HepG2 (cell line): ENCODE data around the gene C1orf21. TPM values are rescaled to one million over a fixed set of nuclear protein-coding genes. Genes with fewer than 3 reads are reported as not detected.

Experiments
- ATAC-seq: fragments of 200-7000 bp; cut with Tn5 transposase; 3 replicates; pipeline ENCODE4 v1.9.1; 2020; ENCODE audit warnings: mild to moderate bottlenecking, moderate library complexity
- BruUV-seq: library from RNA; stranded (reverse); fragments of 400-500 nt; replicated peaks from 2 replicates; lab custom pipeline; 2021; lab: Mats Ljungman, UMichigan
- CTCF ChIA-PET: fragments of 300-600 bp; formaldehyde crosslinking; extraction: SDS; loops from one replicate; lab custom pipeline; 2021; ENCODE audit warnings: low total read pairs, inconsistent platforms, low intra/inter-chr PET ratio; lab: Yijun Ruan, JAX
- POLR2A ChIA-PET: fragments of 350-600 bp; sonication (Branson Sonifier 250); formaldehyde crosslinking; loops from one replicate; lab custom pipeline; 2020; ENCODE audit warnings: antibody characterized with exemption, inconsistent platforms; lab: Yijun Ruan, JAX
- DNase-seq: peaks from one replicate; pipeline ENCODE4 v3.0.0-alpha.2; 2015; ENCODE audit warnings: low spot score
- FAIRE-seq: peaks from 3 replicates; lab custom pipeline; 2011; peaks lifted over from hg19 to GRCh38; lab: Jason Lieb, UNC
- H2AFZ ChIP-seq: one replicate; pipeline ENCODE4 v1.6.1; 2011; ENCODE audit warnings: low read length, inconsistent platforms
- H3K27ac ChIP-seq: fragments of 300-600 bp; 3 replicates; pipeline ENCODE4 v1.8.0; 2011; ENCODE audit warnings: mixed run types, mild to moderate bottlenecking, mixed read lengths, low read length, inconsistent platforms; ENCODE audit not compliant: insufficient read depth; ENCODE audit errors: extremely low read length
- H3K27me3 ChIP-seq, 2 experiments: fragments of 200-600 bp in 1 of 2; 2 replicates in 1 of 2; 3 replicates in 1 of 2; pipeline versions ENCODE4 v1.6.0 to v1.8.0; 2011; ENCODE audit warnings: low read length in 2 of 2, mild to moderate bottlenecking in 2 of 2, moderate library complexity in 2 of 2, inconsistent platforms in 1 of 2; ENCODE audit not compliant: insufficient read depth in 2 of 2, control insufficient read depth in 1 of 2
- H3K36me3 ChIP-seq, 2 experiments: fragments of 200-600 bp in 1 of 2; replicated peaks in 1 of 2; 2 replicates in 1 of 2; 3 replicates in 1 of 2; pipeline versions ENCODE4 v1.5.1 to v1.8.0; 2011; ENCODE audit warnings: low read length in 2 of 2, inconsistent platforms in 1 of 2; ENCODE audit not compliant: insufficient read depth in 2 of 2, control insufficient read depth in 1 of 2
- H3K4me1 ChIP-seq: 2 replicates; pipeline ENCODE4 v1.5.1; 2012; ENCODE audit warnings: low read length, inconsistent platforms; ENCODE audit not compliant: insufficient read depth
- H3K4me2 ChIP-seq: 2 replicates; pipeline ENCODE4 v1.6.0; 2011; ENCODE audit warnings: low read depth, low read length, inconsistent platforms
- H3K4me3 ChIP-seq, 3 experiments: fragments of 200-600 bp in 1 of 3; sonication (generic), shearing (Covaris generic) in 1 of 3; replicated peaks in 1 of 3; 2 replicates each; pipeline ENCODE4 v1.5.1; 2011 to 2016; ENCODE audit warnings: low read length in 3 of 3, inconsistent platforms in 2 of 3, low read depth in 2 of 3, mild to moderate bottlenecking in 2 of 3, control low read depth in 1 of 3, mixed read lengths in 1 of 3; ENCODE audit not compliant: insufficient read depth in 1 of 3
- H3K79me2 ChIP-seq: one replicate; pipeline ENCODE4 v1.6.1; 2011; ENCODE audit warnings: low read length, inconsistent platforms; ENCODE audit not compliant: insufficient read depth
- H3K9ac ChIP-seq: 2 replicates; pipeline ENCODE4 v1.6.0; 2011; ENCODE audit warnings: mild to moderate bottlenecking, low read depth, low read length, inconsistent platforms; ENCODE audit not compliant: insufficient read depth
- H3K9me3 ChIP-seq: 2 replicates; pipeline ENCODE4 v1.5.1; 2012; ENCODE audit warnings: mild to moderate bottlenecking, low read length
- H4K20me1 ChIP-seq: 2 replicates; pipeline ENCODE4 v1.6.0; 2011; ENCODE audit warnings: inconsistent platforms, mild to moderate bottlenecking, low read length, moderate library complexity; ENCODE audit not compliant: insufficient read depth
- ARNT ChIP-seq: fragments of 450-650 bp; IDR thresholded peaks from 2 replicates; pipeline ENCODE4 v1.6.1; 2017
- CBFB ChIP-seq: sonication (generic); formaldehyde crosslinking; IDR thresholded peaks from 2 replicates; pipeline ENCODE4 v1.4.0; 2020; ENCODE audit warnings: missing genetic modification reagents
- ELF1 ChIP-seq: sonication (generic); formaldehyde crosslinking; IDR thresholded peaks from 2 replicates; pipeline ENCODE4 v1.4.0; 2020; ENCODE audit warnings: missing genetic modification reagents
- MTA1 ChIP-seq: sonication (generic); formaldehyde crosslinking; IDR thresholded peaks from 2 replicates; pipeline ENCODE4 v1.4.0; 2020; ENCODE audit warnings: missing genetic modification reagents, mild to moderate bottlenecking, borderline replicate concordance
- PPARG ChIP-seq: conservative IDR thresholded peaks from 2 replicates; pipeline ENCODE4 v1.6.1; 2016; ENCODE audit warnings: missing biosample characterization, missing genetic modification reagents
- SIN3B ChIP-seq: fragments of 150-350 bp; IDR thresholded peaks from 2 replicates; pipeline ENCODE4 v1.6.1; 2014; ENCODE audit warnings: low read length
- SKI ChIP-seq: fragments of 450-650 bp; IDR thresholded peaks from one replicate; pipeline ENCODE4 v1.6.1; 2018; ENCODE audit warnings: mild to moderate bottlenecking; ENCODE audit not compliant: partially characterized antibody
- SRSF9 ChIP-seq: fragments of 200-400 bp; formaldehyde crosslinking; IDR thresholded peaks from 2 replicates; pipeline ENCODE4 v1.6.1; 2018; ENCODE audit warnings: borderline replicate concordance, mild to moderate bottlenecking, low read depth, low read length; ENCODE audit not compliant: insufficient read depth, poor library complexity, severe bottlenecking
- TAF15 ChIP-seq: fragments of 200-400 bp; formaldehyde crosslinking; IDR thresholded peaks from one replicate; pipeline ENCODE4 v1.6.1; 2018; ENCODE audit warnings: mild to moderate bottlenecking, low read depth, low read length; ENCODE audit not compliant: poor library complexity, severe bottlenecking
- TCF7 ChIP-seq: sonication (generic); IDR thresholded peaks from 2 replicates; pipeline ENCODE4 v1.6.1; 2016; ENCODE audit warnings: antibody characterized with exemption, low read depth
- XRCC5 ChIP-seq: fragments of 200-400 bp; formaldehyde crosslinking; optimal IDR thresholded peaks from 2 replicates; pipeline ENCODE3; 2017; ENCODE audit warnings: mild to moderate bottlenecking, low read length
- YEATS4 ChIP-seq: sonication (generic); formaldehyde crosslinking; IDR thresholded peaks from 2 replicates; pipeline ENCODE4 v1.4.0; 2020; ENCODE audit warnings: missing genetic modification reagents, borderline replicate concordance
- ZNF143 ChIP-seq: sonication (generic); formaldehyde crosslinking; IDR thresholded peaks from 2 replicates; pipeline ENCODE4 v1.4.0; 2020; ENCODE audit warnings: missing genetic modification reagents
- ZNF326 ChIP-seq: sonication (generic); formaldehyde crosslinking; IDR thresholded peaks from 2 replicates; pipeline ENCODE4 v1.4.0; 2020; ENCODE audit warnings: missing genetic modification reagents, borderline replicate concordance
- ZNF501 ChIP-seq: sonication (generic); formaldehyde crosslinking; IDR thresholded peaks from 2 replicates; pipeline ENCODE4 v1.5.1; 2020; ENCODE audit warnings: mild to moderate bottlenecking, moderate library complexity, missing genetic modification reagents
- ZNF564 ChIP-seq: sonication (generic); formaldehyde crosslinking; IDR thresholded peaks from 2 replicates; pipeline ENCODE4 v1.8.1; 2023; ENCODE audit warnings: mild to moderate bottlenecking, missing genetic modification reagents
- ZNF703 ChIP-seq: sonication (generic); formaldehyde crosslinking; IDR thresholded peaks from 2 replicates; pipeline ENCODE4 v1.5.1; 2020; ENCODE audit warnings: missing genetic modification reagents, mild to moderate bottlenecking, moderate library complexity, borderline replicate concordance
- WGBS: methylation state at CpG from one replicate; pipeline ENCODE4 v1.1.6; 2017; ENCODE audit warnings: low lambda C conversion rate; 5-methylcytosine and 5-hydroxymethylcytosine counted together
- in situ Hi-C: cut with HindIII; loops from 2 replicates; pipeline ENCODE4 v1.10.0; 2017; ENCODE audit warnings: low pct_unique_long_range_greater_than_20kb; ENCODE audit not compliant: extremely low pct_ligation_motif_present
- intact Hi-C: fragments of 100-400 bp; cut with micrococcal nuclease; formaldehyde crosslinking; loops from one replicate; pipeline ENCODE4 v1.10.0; 2022; ENCODE audit not compliant: unreplicated experiment
- polyA plus RNA-seq, 8 experiments: library from polyadenylated mRNA; depleted of rRNA in 3 of 8; stranded (reverse) in 7 of 8; unstranded in 1 of 8; fragments of >200 nt; fragmentation: Illumina TruSeq in 4 of 8; extraction: Trizol in 4 of 8; gene quantifications; 2 replicates each; pipeline versions ENCODE4 v1.2.1 to v1.2.3, GENCODE V29; 2011 to 2016; ENCODE audit warnings: low read depth in 4 of 8, missing spikeins in 1 of 8, mixed read lengths in 1 of 8; ENCODE audit not compliant: insufficient read depth in 1 of 8
- total RNA-seq, 5 experiments: library from RNA; depleted of rRNA; stranded (reverse); fragments of >200 nt; fragmentation: Illumina TruSeq; extraction: Trizol; gene quantifications; 2 replicates each; pipeline ENCODE4 v1.2.3, GENCODE V29; 2016; ENCODE audit warnings: low read depth in 1 of 5
- TF ChIP-seq, protein P1 (sequence below): sonication (generic); formaldehyde crosslinking; IDR thresholded peaks from 2 replicates; pipeline ENCODE4 v1.5.1; 2020; ENCODE audit warnings: missing genetic modification reagents, mild to moderate bottlenecking, borderline replicate concordance
- TF ChIP-seq, protein P2 (sequence below): sonication (generic); formaldehyde crosslinking; IDR thresholded peaks from 2 replicates; pipeline ENCODE4 v1.5.0; 2020; ENCODE audit warnings: missing genetic modification reagents
- TF ChIP-seq, protein P3 (sequence below): sonication (generic); formaldehyde crosslinking; IDR thresholded peaks from 2 replicates; pipeline ENCODE4 v1.4.0; 2020; ENCODE audit warnings: mild to moderate bottlenecking, missing genetic modification reagents

C1orf21 gene
- total and polyA plus RNA-seq, 2 of the 13 experiments (the other 11 are each of a cell fraction or from before 2014, with no cell fraction given), result not detected

DNA sequence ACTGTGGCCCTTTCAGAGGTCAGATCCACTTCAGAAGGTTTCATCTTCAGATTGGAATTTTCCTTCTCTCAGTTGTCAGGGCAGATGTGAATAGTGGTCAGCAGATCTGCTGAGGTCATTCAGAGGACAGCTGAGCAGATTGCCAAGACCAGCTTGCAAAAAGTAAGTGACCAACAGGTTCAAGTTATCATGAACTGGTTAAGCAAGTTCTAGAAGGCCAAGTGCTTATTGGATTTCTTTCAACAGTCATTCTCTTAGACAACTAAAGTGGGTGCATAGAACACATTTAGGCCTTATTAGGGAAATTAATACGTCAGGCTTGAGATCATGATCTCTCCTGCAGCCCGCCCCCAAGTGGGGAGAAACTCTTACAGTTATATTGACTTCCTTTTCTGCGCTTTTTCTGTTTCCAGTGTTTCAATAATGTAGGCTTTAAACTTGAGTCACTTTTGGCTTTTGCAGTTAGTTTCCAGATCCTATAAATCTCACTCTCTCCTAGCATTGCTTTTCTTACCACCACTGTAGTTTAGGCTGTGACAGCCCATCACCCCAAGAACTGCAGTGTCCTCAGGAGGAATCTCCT, 96.4 kb downstream of the C1orf21 start:
- DNase-seq, result no peak
- no TSS peak for BruUV-seq
- ATAC-seq, result no peak
- intact Hi-C loops, result no loop called here
- in situ Hi-C loops, result no loop called here
- ChIA-PET POLR2A (no interaction called here), CTCF (no interaction called here)
- Histone ChIP-seq H3K4me1 (0 out of 2 replicates have a peak, but pooled peaks cover 8% of the 10 kb centered on the region), H3K4me3 (no peak overlapping the region), H3K27ac (no peak overlapping the region), H3K36me3 (no peaks in the 10 kb centered on the region), H3K27me3 (no peaks in the 10 kb centered on the region), H3K4me2 (no peak overlapping the region), H4K20me1 (no peaks in the 10 kb centered on the region), H3K79me2 (no peaks in the 10 kb centered on the region), H3K9ac (no peak overlapping the region), H3K9me3 (no peaks in the 10 kb centered on the region), H2AFZ (no peak overlapping the region)
- no peak for FAIRE-seq
- whole genome bisulfite sequencing, result 27% methylated on average over 3 of the region's 3 CpGs
- TF ChIP-seq YEATS4 (CRISPR knock-in tag) (no peak), ZNF564 (CRISPR knock-in tag) (no peak), ARNT (no peak), TAF15 (no peak), SKI (no peak), ZNF501 (no peak), ZNF703 (CRISPR knock-in tag) (no peak), ZNF143 (CRISPR knock-in tag) (no peak), ZNF326 (CRISPR knock-in tag) (no peak), TCF7 (no peak), PPARG (no peak), CBFB (CRISPR knock-in tag) (no peak), SRSF9 (no peak), XRCC5 (no peak), SIN3B (no peak), MTA1 (no peak), ELF1 (no peak)
- TF ChIP-seq, protein P1, sequence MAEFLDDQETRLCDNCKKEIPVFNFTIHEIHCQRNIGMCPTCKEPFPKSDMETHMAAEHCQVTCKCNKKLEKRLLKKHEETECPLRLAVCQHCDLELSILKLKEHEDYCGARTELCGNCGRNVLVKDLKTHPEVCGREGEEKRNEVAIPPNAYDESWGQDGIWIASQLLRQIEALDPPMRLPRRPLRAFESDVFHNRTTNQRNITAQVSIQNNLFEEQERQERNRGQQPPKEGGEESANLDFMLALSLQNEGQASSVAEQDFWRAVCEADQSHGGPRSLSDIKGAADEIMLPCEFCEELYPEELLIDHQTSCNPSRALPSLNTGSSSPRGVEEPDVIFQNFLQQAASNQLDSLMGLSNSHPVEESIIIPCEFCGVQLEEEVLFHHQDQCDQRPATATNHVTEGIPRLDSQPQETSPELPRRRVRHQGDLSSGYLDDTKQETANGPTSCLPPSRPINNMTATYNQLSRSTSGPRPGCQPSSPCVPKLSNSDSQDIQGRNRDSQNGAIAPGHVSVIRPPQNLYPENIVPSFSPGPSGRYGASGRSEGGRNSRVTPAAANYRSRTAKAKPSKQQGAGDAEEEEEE (CRISPR knock-in tag), result no peak
- TF ChIP-seq, protein P2, sequence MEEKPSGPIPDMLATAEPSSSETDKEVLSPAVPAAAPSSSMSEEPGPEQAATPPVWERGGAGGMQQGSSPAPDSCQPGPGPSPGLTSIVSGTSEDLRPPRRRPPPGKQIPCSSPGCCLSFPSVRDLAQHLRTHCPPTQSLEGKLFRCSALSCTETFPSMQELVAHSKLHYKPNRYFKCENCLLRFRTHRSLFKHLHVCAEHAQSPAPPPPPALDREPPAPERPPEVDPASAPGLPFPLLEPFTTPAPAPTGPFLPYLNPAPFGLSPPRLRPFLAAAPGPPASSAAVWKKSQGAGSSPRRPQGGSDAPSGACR (CRISPR knock-in tag), result no peak
- TF ChIP-seq, protein P3, sequence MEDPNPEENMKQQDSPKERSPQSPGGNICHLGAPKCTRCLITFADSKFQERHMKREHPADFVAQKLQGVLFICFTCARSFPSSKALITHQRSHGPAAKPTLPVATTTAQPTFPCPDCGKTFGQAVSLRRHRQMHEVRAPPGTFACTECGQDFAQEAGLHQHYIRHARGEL, result no peak
